IMR-90 (cell line): ENCODE data around the gene TMEM132A. TPM values are rescaled to one million over a fixed set of nuclear protein-coding genes. Genes with fewer than 3 reads are reported as not detected.

Source experiments
- ATAC-seq: fragments of 200-7000 bp; cut with Tn5 transposase; 2 replicates; pipeline ENCODE4 v1.9.1; 2020; ENCODE audit warnings: low read depth, mild to moderate bottlenecking, moderate library complexity
- BruUV-seq: library from RNA; stranded (reverse); fragments of 400-500 nt; replicated peaks from 2 replicates; lab custom pipeline; 2021; lab: Mats Ljungman, UMichigan
- CTCF ChIA-PET: fragments of 300-600 bp; formaldehyde crosslinking; extraction: SDS; loops from one replicate; lab custom pipeline; 2021; ENCODE audit warnings: antibody characterized with exemption; lab: Yijun Ruan, JAX
- POLR2A ChIA-PET: fragments of 300-600 bp; sonication (Branson Sonifier 250); formaldehyde crosslinking; loops from one replicate; lab custom pipeline; 2022; ENCODE audit warnings: antibody characterized with exemption; ENCODE audit not compliant: unreplicated experiment; lab: Charles Lee
- DNase-seq: peaks from one replicate; pipeline ENCODE4 v3.0.0; 2013
- H2AFZ ChIP-seq: replicated peaks from 2 replicates; pipeline ENCODE3; 2013; ENCODE audit warnings: low read length, mild to moderate bottlenecking; ENCODE audit not compliant: poor library complexity
- H2AK5ac ChIP-seq: 2 replicates; pipeline ENCODE4 v1.6.1; 2013; ENCODE audit warnings: low read depth, low read length, inconsistent platforms
- H2AK9ac ChIP-seq: replicated peaks from 2 replicates; pipeline ENCODE3; 2013; ENCODE audit warnings: mild to moderate bottlenecking, low read depth, low read length, moderate library complexity; ENCODE audit not compliant: poor library complexity
- H2BK120ac ChIP-seq: 2 replicates; pipeline ENCODE4 v1.6.1; 2013; ENCODE audit warnings: low read depth, low read length, inconsistent platforms
- H2BK15ac ChIP-seq: 3 replicates; pipeline ENCODE4 v1.6.1; 2013; ENCODE audit warnings: low read depth, low read length, inconsistent platforms
- H2BK20ac ChIP-seq: 2 replicates; pipeline ENCODE4 v1.6.1; 2013; ENCODE audit warnings: low read depth, mild to moderate bottlenecking, inconsistent platforms, low read length, moderate library complexity
- H2BK5ac ChIP-seq: 2 replicates; pipeline ENCODE4 v1.6.1; 2013; ENCODE audit warnings: mild to moderate bottlenecking, low read depth, low read length, inconsistent platforms; ENCODE audit not compliant: poor library complexity, severe bottlenecking
- H3K14ac ChIP-seq: replicated peaks from 2 replicates; pipeline ENCODE4 v1.6.1; 2013; ENCODE audit warnings: low read depth, low read length, inconsistent platforms
- H3K18ac ChIP-seq: 2 replicates; pipeline ENCODE4 v1.6.1; 2013; ENCODE audit warnings: low read depth, low read length, control low read depth
- H3K23ac ChIP-seq: 2 replicates; pipeline ENCODE4 v1.6.1; 2013; ENCODE audit warnings: low read depth, low read length, inconsistent platforms
- H3K27ac ChIP-seq: 2 replicates; pipeline ENCODE4 v1.5.1; 2013; ENCODE audit warnings: mild to moderate bottlenecking, control low read depth, low read length; ENCODE audit not compliant: insufficient read depth
- H3K27me3 ChIP-seq: 2 replicates; pipeline ENCODE4 v1.6.1; 2013; ENCODE audit warnings: low read length; ENCODE audit not compliant: control insufficient read depth, insufficient read depth
- H3K36me3 ChIP-seq: 2 replicates; pipeline ENCODE4 v1.6.1; 2013; ENCODE audit warnings: low read length, mixed read lengths; ENCODE audit not compliant: control insufficient read depth, insufficient read depth
- H3K4ac ChIP-seq: 2 replicates; pipeline ENCODE4 v1.6.1; 2013; ENCODE audit warnings: low read depth, low read length, inconsistent platforms
- H3K4me1 ChIP-seq: 2 replicates; pipeline ENCODE4 v1.6.1; 2013; ENCODE audit warnings: low read length, mixed read lengths; ENCODE audit not compliant: control insufficient read depth, insufficient read depth
- H3K4me2 ChIP-seq: 2 replicates; pipeline ENCODE4 v1.6.1; 2013; ENCODE audit warnings: low read depth, mild to moderate bottlenecking, control low read depth, low read length, moderate library complexity
- H3K4me3 ChIP-seq: 2 replicates; pipeline ENCODE4 v1.5.1; 2013; ENCODE audit warnings: low read depth, mild to moderate bottlenecking, control low read depth, low read length, moderate library complexity; ENCODE audit not compliant: insufficient read depth
- H3K56ac ChIP-seq: 2 replicates; pipeline ENCODE4 v1.6.1; 2013; ENCODE audit warnings: low read length, inconsistent platforms; ENCODE audit not compliant: insufficient read depth; ENCODE audit errors: extremely low read depth
- H3K79me1 ChIP-seq, 2 experiments: 2 replicates each; pipeline ENCODE4 v1.6.1; 2013; ENCODE audit warnings: low read length in 2 of 2, inconsistent platforms in 1 of 2, low read depth in 1 of 2
- H3K9ac ChIP-seq: 2 replicates; pipeline ENCODE4 v1.6.1; 2013; ENCODE audit warnings: low read depth, low read length, control low read depth
- H3K9me1 ChIP-seq: 2 replicates; pipeline ENCODE4 v1.6.1; 2013; ENCODE audit warnings: low read length, inconsistent platforms; ENCODE audit not compliant: insufficient read depth
- H3K9me3 ChIP-seq: 2 replicates; pipeline ENCODE4 v1.6.1; 2013; ENCODE audit warnings: low read length; ENCODE audit not compliant: control insufficient read depth, insufficient read depth
- H4K20me1 ChIP-seq: 2 replicates; pipeline ENCODE4 v1.6.1; 2013; ENCODE audit warnings: low read length, inconsistent platforms; ENCODE audit not compliant: insufficient read depth
- H4K5ac ChIP-seq: 2 replicates; pipeline ENCODE4 v1.6.1; 2013; ENCODE audit warnings: mild to moderate bottlenecking, low read depth, low read length, control low read depth
- H4K8ac ChIP-seq, 2 experiments: 2 replicates each; pipeline ENCODE4 v1.6.1; 2013; ENCODE audit warnings: low read depth in 2 of 2, low read length in 2 of 2, control low read depth in 1 of 2, inconsistent platforms in 1 of 2
- H4K91ac ChIP-seq: 2 replicates; pipeline ENCODE4 v1.6.1; 2013; ENCODE audit warnings: low read depth, low read length, inconsistent platforms; ENCODE audit not compliant: insufficient read depth
- CHD1 ChIP-seq: IDR thresholded peaks from 2 replicates; pipeline ENCODE4 v1.6.1; 2012; ENCODE audit warnings: low read depth, low read length, improper control_type of control experiment
- MAZ ChIP-seq: IDR thresholded peaks from 2 replicates; pipeline ENCODE4 v1.6.1; 2012; ENCODE audit warnings: low read depth, mild to moderate bottlenecking, low read length, improper control_type of control experiment, moderate library complexity, borderline replicate concordance
- POLR2A ChIP-seq: IDR thresholded peaks from 2 replicates; pipeline ENCODE4 v1.6.1; 2012; ENCODE audit warnings: mild to moderate bottlenecking, low read depth, low read length
- SMC3 ChIP-seq: fragments of 150-350 bp; IDR thresholded peaks from 2 replicates; pipeline ENCODE4 v1.6.1; 2016; ENCODE audit warnings: low read depth, mild to moderate bottlenecking, antibody characterized with exemption, low read length, moderate library complexity
- WGBS, 2 experiments: methylation state at CpG; one replicate each; pipeline versions ENCODE4 v1.1.5 to v1.1.7; 2013; ENCODE audit warnings: missing lambda C conversion rate in 2 of 2; ENCODE audit not compliant: insufficient read length in 1 of 2; ENCODE audit errors: extremely low coverage in 2 of 2; 5-methylcytosine and 5-hydroxymethylcytosine counted together
- dilution Hi-C: fragments of 300-500 bp; cut with HindIII; formaldehyde crosslinking; loops from one replicate; pipeline ENCODE4 v1.14.3; 2018; ENCODE audit warnings: low sequenced_read_pairs; ENCODE audit not compliant: unreplicated experiment
- in situ Hi-C: fragments of 300-500 bp; cut with MboI; formaldehyde crosslinking; loops from 3 replicates; pipeline ENCODE4 v1.14.3; 2019; ENCODE audit warnings: low sequenced_read_pairs, inconsistent platforms, mixed read lengths
- intact Hi-C: fragments of 100-400 bp; cut with micrococcal nuclease; formaldehyde crosslinking; loops from 2 replicates; pipeline ENCODE4 v1.10.0; 2022
- polyA plus RNA-seq, 3 experiments: library from polyadenylated mRNA; depleted of rRNA; stranded (reverse); fragments of >200 nt; gene quantifications; 2 replicates each; pipeline ENCODE4 v1.2.3, GENCODE V29; 2012; ENCODE audit warnings: low replicate concordance in 1 of 3
- total RNA-seq: library from RNA; depleted of rRNA; stranded (reverse); fragments of >200 nt; gene quantifications from 2 replicates; pipeline ENCODE4 v1.2.3, GENCODE V29; 2012
- TF ChIP-seq, protein P1 (sequence below): conservative IDR thresholded peaks from 2 replicates; pipeline ENCODE4 v1.5.1; 2012; ENCODE audit warnings: mild to moderate bottlenecking, low read depth, low read length, improper control_type of control experiment

The TMEM132A gene
- total and polyA plus RNA-seq, 2 of the 4 experiments (the other 2 are of a cell fraction): 7.7 to 64.2 TPM

GRCh38 chr11:60880643-60881282, 43.5 kb upstream of the TMEM132A start:
- POLR2A ChIA-PET: no interaction called here
- TF ChIP-seq SMC3: no peak
- no peak for TF ChIP-seq POLR2A
- TF ChIP-seq, protein P1, sequence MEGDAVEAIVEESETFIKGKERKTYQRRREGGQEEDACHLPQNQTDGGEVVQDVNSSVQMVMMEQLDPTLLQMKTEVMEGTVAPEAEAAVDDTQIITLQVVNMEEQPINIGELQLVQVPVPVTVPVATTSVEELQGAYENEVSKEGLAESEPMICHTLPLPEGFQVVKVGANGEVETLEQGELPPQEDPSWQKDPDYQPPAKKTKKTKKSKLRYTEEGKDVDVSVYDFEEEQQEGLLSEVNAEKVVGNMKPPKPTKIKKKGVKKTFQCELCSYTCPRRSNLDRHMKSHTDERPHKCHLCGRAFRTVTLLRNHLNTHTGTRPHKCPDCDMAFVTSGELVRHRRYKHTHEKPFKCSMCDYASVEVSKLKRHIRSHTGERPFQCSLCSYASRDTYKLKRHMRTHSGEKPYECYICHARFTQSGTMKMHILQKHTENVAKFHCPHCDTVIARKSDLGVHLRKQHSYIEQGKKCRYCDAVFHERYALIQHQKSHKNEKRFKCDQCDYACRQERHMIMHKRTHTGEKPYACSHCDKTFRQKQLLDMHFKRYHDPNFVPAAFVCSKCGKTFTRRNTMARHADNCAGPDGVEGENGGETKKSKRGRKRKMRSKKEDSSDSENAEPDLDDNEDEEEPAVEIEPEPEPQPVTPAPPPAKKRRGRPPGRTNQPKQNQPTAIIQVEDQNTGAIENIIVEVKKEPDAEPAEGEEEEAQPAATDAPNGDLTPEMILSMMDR: no peak
- no peak for TF ChIP-seq CHD1
- no peak for TF ChIP-seq MAZ

More at GRCh38 chr11:60880643-60881282, 43.5 kb upstream of the TMEM132A start:
- no peak overlapping the region for H3K27ac ChIP-seq
- H2AK9ac ChIP-seq: no peak overlapping the region
- no peak overlapping the region for H4K8ac ChIP-seq
- H3K27me3 ChIP-seq: no peaks in the 10 kb centered on the region
- H3K79me1 ChIP-seq: no peaks in the 10 kb centered on the region
- no TSS peak for BruUV-seq
- dilution Hi-C loops (no loop called here), intact Hi-C loops (no loop called here), in situ Hi-C loops (no loop called here)
- H3K23ac ChIP-seq: no peak overlapping the region
- DNase-seq (no peak), ATAC-seq (no peak)
- no peak overlapping the region for H4K5ac ChIP-seq
- H3K9ac ChIP-seq: no peak overlapping the region
- H3K4me3 ChIP-seq: no peak overlapping the region
- no peaks in the 10 kb centered on the region for H4K20me1 ChIP-seq
- H2BK120ac ChIP-seq: no peak overlapping the region
- H3K56ac ChIP-seq: no peak overlapping the region
- no peaks in the 10 kb centered on the region for H3K9me1 ChIP-seq
- no peak overlapping the region for H2BK15ac ChIP-seq
- H3K4me1 ChIP-seq: no peaks in the 10 kb centered on the region
- 90% methylated on average over 5 of the region's 8 CpGs; no CpG with 5 or more reads in 1 of the 2 experiments for WGBS, 2 experiments
- H3K9me3 ChIP-seq: no peaks in the 10 kb centered on the region
- CTCF ChIA-PET: no interaction called here
- no peak overlapping the region for H2BK20ac ChIP-seq
- no peak overlapping the region for H3K14ac ChIP-seq
- no peak overlapping the region for H4K91ac ChIP-seq
- H3K4me2 ChIP-seq: no peak overlapping the region
- no peak overlapping the region for H2AFZ ChIP-seq
- H3K4ac ChIP-seq: no peak overlapping the region
- 0 out of 2 replicates have a peak, but pooled peaks cover 2% of the 10 kb centered on the region for H3K36me3 ChIP-seq
- H2AK5ac ChIP-seq: no peak overlapping the region
- H2BK5ac ChIP-seq: no peak overlapping the region
- H3K18ac ChIP-seq: no peak overlapping the region
